ENCODE measurements around the gene PRRG3.

DNA sequence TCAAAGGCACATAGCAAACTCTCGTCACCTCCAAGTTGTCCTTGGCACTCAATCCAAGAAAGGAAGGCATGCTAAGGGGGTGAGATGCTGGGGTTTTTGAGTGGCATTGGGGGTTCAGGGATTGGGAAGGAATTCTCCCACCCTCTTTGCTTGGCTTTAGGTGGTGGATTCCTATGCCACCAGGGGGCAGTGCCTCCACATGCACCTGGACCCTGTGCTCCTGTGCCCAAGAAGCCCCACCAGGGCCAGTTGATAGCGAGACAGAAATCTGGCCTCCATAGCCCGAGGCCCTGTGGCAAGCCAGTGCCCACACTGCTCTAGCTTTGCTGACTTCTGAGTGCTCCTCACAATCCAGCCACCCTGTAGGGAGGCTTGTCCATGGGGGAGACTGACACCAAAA lies 18.6 kb downstream of the PRRG3 start:
- TF ChIP-seq EP300 (IDR thresholded peaks at IDR 0.05) (no peak), CTCF (IDR thresholded peaks at IDR 0.05) (peak in 2 of 3 experiments; percentile 17 to 28)
